GM18508 (cell line): ENCODE results near the gene KLRF2.
"Not testable (repeated sequence)": the region's sequence is repeated elsewhere in the genome, so short reads cannot be mapped to it uniquely, and the experiment has no call there.

Source experiments
- ATAC-seq: cut with Tn5 transposase; IDR thresholded peaks from one replicate; pipeline ENCODE4 v1.9.1; 2021; ENCODE audit warnings: moderate number of reproducible peaks; ENCODE audit not compliant: insufficient read depth, unreplicated experiment

The KLRF2 gene

GRCh38 chr12:9881246-9881645 is at the start of gene KLRF2:
Gene KLRF2, plus strand, starts transcription at chr12:9881489. Its CDS starts 107 bp downstream, at chr12:9881596.
- no peak for ATAC-seq

GRCh38 chr12:9831720-9832119 is 49.6 kb upstream of the KLRF2 start:
- no peak for ATAC-seq

GRCh38 chr12:9843407-9843806 is 37.9 kb upstream of the KLRF2 start:
- no peak for ATAC-seq

- ATAC-seq = no peak
Measured at GRCh38 chr12:9848899-9849298, 32.4 kb upstream of the KLRF2 start.

GRCh38 chr12:9851050-9851449 is 30.2 kb upstream of the KLRF2 start:
- no peak for ATAC-seq

- ATAC-seq = no peak
Measured at GRCh38 chr12:9851927-9852326, 29.4 kb upstream of the KLRF2 start.

- ATAC-seq = no peak
Measured at GRCh38 chr12:9856151-9856550, 25.1 kb upstream of the KLRF2 start.

- ATAC-seq = no peak
Measured at GRCh38 chr12:9856894-9857293, 24.4 kb upstream of the KLRF2 start.

- ATAC-seq = no peak
Measured at GRCh38 chr12:9858135-9858534, 23.2 kb upstream of the KLRF2 start.

- no peak for ATAC-seq
Measured at GRCh38 chr12:9864913-9865675, 16.2 kb upstream of the KLRF2 start.

GRCh38 chr12:9866860-9867269 is 14.4 kb upstream of the KLRF2 start:
- no peak for ATAC-seq

- ATAC-seq = no peak
Measured at GRCh38 chr12:9867531-9867930, 13.8 kb upstream of the KLRF2 start.

GRCh38 chr12:9868311-9868801 is 12.9 kb upstream of the KLRF2 start:
- no peak for ATAC-seq

- ATAC-seq = no peak
Measured at GRCh38 chr12:9868951-9869306, 12.4 kb upstream of the KLRF2 start.

GRCh38 chr12:9869307-9870161 is 11.8 kb upstream of the KLRF2 start, which contains the start of gene CLEC2B:
Gene CLEC2B, minus strand, starts transcription at chr12:9869354.
- ATAC-seq = no peak

GRCh38 chr12:9870286-9870866 is 10.9 kb upstream of the KLRF2 start:
- no peak for ATAC-seq

- ATAC-seq = no peak
Measured at GRCh38 chr12:9872162-9872561, 9.1 kb upstream of the KLRF2 start.

- no peak for ATAC-seq
Measured at GRCh38 chr12:9872742-9873141, 8.5 kb upstream of the KLRF2 start.

- ATAC-seq = not testable (repeated sequence)
Measured at GRCh38 chr12:9876120-9876519, 5.2 kb upstream of the KLRF2 start.

- ATAC-seq = no peak
Measured at GRCh38 chr12:9880532-9881078, 684 bp upstream of the KLRF2 start.

GRCh38 chr12:9881988-9882387 is 699 bp downstream of the KLRF2 start:
- no peak for ATAC-seq
